GM12872 (cell line): ENCODE measurements around the gene FBRSL1.

Source experiments
- CTCF ChIP-seq: IDR thresholded peaks from 3 replicates; pipeline ENCODE4 v1.5.1; 2011; ENCODE audit warnings: low read depth, mild to moderate bottlenecking, low read length, moderate library complexity; ENCODE audit not compliant: insufficient read depth

FBRSL1 gene

GRCh38 chr12:132462788-132463187 is 27.2 kb upstream of the FBRSL1 start:
- no peak for TF ChIP-seq CTCF

GRCh38 chr12:132464820-132465219 is 25.1 kb upstream of the FBRSL1 start:
- TF ChIP-seq CTCF = no peak

- no peak for TF ChIP-seq CTCF
Measured at GRCh38 chr12:132465269-132466190, 24.4 kb upstream of the FBRSL1 start.

- no peak for TF ChIP-seq CTCF
Measured at GRCh38 chr12:132466241-132467201, 23.4 kb upstream of the FBRSL1 start.

- TF ChIP-seq CTCF = no peak
Measured at GRCh38 chr12:132467511-132467910, 22.4 kb upstream of the FBRSL1 start.

- TF ChIP-seq CTCF = no peak
Measured at GRCh38 chr12:132469423-132469822, 20.5 kb upstream of the FBRSL1 start.

- TF ChIP-seq CTCF = no peak
Measured at GRCh38 chr12:132470397-132470796, 19.6 kb upstream of the FBRSL1 start.
